Measurements from ENCODE around the gene MEI4. TPM values are rescaled to one million over a fixed set of nuclear protein-coding genes. Genes with fewer than 3 reads are reported as not detected.

MEI4 gene
- total RNA-seq, 1 donor from 2014 or later = not detected

DNA sequence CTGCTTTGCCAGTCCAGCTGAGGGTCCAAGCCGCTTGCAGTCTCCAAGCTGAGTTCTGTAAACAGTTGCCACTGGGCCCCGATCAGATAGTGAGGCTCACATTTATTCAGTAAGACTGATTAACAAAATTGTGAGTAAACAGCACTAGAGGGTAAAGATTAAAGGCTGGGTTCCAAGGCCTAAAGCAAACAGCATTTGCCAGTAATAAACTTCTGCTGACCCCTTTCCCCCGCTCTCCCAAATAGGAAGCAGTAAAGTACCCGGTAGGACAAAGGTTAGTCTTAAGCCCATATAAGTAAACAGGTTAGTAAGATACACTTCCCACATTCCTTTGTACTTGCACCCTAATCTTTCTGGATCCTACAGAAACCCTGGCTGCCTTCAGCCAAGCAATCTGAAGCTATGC, 181.8 kb downstream of the MEI4 start:
- no peaks in the 10 kb centered on the region for H3K36me3 ChIP-seq
- H3K4me3 ChIP-seq = no peak overlapping the region
- ATAC-seq = no peak
- no peaks in the 10 kb centered on the region for H3K27me3 ChIP-seq (ENCODE audit: low read depth)
- no peaks in the 10 kb centered on the region for H3K9me3 ChIP-seq
- intact Hi-C loops (cut with DNase I) = no loop called here
- TF ChIP-seq CTCF (IDR thresholded peaks at IDR 0.05) = no peak
- H3K27ac ChIP-seq = no peak overlapping the region
- H3K4me1 ChIP-seq = no peaks in the 10 kb centered on the region
- no peak for DNase-seq

GRCh38 chr6:77837034-77837784, 184.4 kb downstream of the MEI4 start:
- no peak for TF ChIP-seq CTCF (IDR thresholded peaks at IDR 0.05)
- DNase-seq (no peak), ATAC-seq (no peak)
- no peaks in the 10 kb centered on the region for H3K27me3 ChIP-seq (ENCODE audit: low read depth)
- intact Hi-C loops (cut with DNase I) = no loop called here
- H3K9me3 ChIP-seq = no peaks in the 10 kb centered on the region
- H3K36me3 ChIP-seq = no peaks in the 10 kb centered on the region
- H3K4me3 ChIP-seq = no peak overlapping the region
- H3K27ac ChIP-seq = no peak overlapping the region
- no peaks in the 10 kb centered on the region for H3K4me1 ChIP-seq

- DNase-seq (no peak), ATAC-seq (no peak)
- no peaks in the 10 kb centered on the region for H3K27me3 ChIP-seq (ENCODE audit: low read depth)
- intact Hi-C loops (cut with DNase I) = no loop called here
- H3K4me3 ChIP-seq = no peak overlapping the region
- H3K4me1 ChIP-seq = no peaks in the 10 kb centered on the region
- no peaks in the 10 kb centered on the region for H3K9me3 ChIP-seq
- no peak overlapping the region for H3K27ac ChIP-seq
- H3K36me3 ChIP-seq = no peaks in the 10 kb centered on the region
- no peak for TF ChIP-seq CTCF (IDR thresholded peaks at IDR 0.05)
Observed at GRCh38 chr6:77839292-77839691, 186.5 kb downstream of the MEI4 start.

DNA sequence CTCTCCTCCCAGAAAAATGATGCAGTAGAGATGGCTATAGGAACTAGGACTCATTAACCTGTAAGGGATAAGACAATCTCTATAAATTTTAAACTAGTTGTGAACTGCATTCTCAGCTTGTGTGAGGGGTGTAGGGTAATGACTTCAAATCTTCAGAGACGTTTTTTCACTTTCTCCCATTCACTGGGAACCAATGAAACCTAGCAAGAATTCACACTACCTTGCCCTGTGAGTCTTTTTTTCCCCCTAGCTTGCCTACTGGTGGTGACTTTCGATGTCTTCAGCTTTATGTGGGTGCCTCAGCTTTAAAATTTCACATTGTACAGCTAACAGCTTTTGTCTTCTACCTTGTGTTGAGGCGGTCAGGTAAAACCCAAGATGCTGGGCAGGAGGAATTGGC, 192.0 kb downstream of the MEI4 start:
- intact Hi-C loops (cut with DNase I) = no loop called here
- no peak for TF ChIP-seq CTCF (IDR thresholded peaks at IDR 0.05)
- Histone ChIP-seq H3K36me3 (no peaks in the 10 kb centered on the region), H3K9me3 (no peaks in the 10 kb centered on the region), H3K4me3 (no peak overlapping the region), H3K27me3 (ENCODE audit: low read depth) (no peaks in the 10 kb centered on the region), H3K4me1 (no peaks in the 10 kb centered on the region), H3K27ac (no peak overlapping the region)
- DNase-seq (no peak), ATAC-seq (no peak)

DNA sequence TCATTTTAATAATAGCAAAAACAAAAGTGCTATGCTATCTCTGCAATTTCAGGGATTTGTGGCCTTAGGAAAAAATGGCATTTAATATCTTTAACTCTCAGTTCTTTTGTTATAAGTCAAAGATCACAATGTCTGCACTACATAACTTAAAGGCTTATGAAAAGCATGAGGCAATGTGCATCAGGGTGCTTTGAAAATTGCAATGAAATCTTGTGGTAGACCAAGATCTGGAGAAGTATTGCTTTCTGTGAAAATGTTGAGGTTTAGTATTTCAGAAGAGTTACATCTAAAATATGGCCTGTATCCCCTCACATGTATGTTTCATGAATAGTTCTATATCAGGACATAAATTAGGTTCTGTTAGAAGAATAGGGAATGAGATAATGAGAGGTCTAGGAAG, 200.6 kb downstream of the MEI4 start:
- DNase-seq (no peak), ATAC-seq (no peak)
- intact Hi-C loops (cut with DNase I) = no loop called here
- H3K9me3 ChIP-seq = no peaks in the 10 kb centered on the region
- H3K27me3 ChIP-seq (ENCODE audit: low read depth) = no peaks in the 10 kb centered on the region
- no peaks in the 10 kb centered on the region for H3K4me1 ChIP-seq
- no peak for TF ChIP-seq CTCF (IDR thresholded peaks at IDR 0.05)
- H3K27ac ChIP-seq = no peak overlapping the region
- no peak overlapping the region for H3K4me3 ChIP-seq
- H3K36me3 ChIP-seq = no peaks in the 10 kb centered on the region
